Measurements from ENCODE around the gene ARL5C. TPM values are rescaled to one million over a fixed set of nuclear protein-coding genes. Genes with fewer than 3 reads are reported as not detected.
"Not testable (repeated sequence)": the region's sequence is repeated elsewhere in the genome, so short reads cannot be mapped to it uniquely, and the experiment has no call there.

The ARL5C gene
- total and polyA plus RNA-seq, 4 experiments from 2014 or later = not detected

DNA sequence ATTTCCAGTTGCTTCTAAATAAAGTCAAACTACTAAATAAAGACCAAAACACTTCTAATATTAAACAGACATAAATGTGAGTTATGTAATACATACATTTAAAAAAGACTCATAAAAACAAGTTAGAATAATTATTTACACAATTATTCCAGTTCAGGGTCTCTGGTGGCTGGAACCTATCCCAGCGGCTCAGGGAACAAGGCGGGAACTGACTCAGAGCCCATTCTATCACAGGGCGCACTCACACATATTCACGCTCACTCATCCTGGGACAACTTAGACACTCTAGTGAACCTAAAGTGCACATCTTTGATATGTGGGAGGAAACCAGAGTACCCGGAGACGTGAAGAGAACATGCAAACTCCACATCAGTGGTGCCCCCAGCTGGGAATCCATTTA lies 39.5 kb downstream of the ARL5C start:
- no peaks in the 10 kb centered on the region for H3K27me3 Mint-ChIP-seq
- H3K27me3 ChIP-seq (ENCODE audit: insufficient read depth, low read length) = no peaks in the 10 kb centered on the region
- H3K4me3 Mint-ChIP-seq = no peak overlapping the region
- H3K4me1 ChIP-seq (ENCODE audit: insufficient read depth, low read length) = no peaks in the 10 kb centered on the region
- POLR2A ChIA-PET (ENCODE audit: partially characterized antibody) = no interaction called here
- H3K27ac Mint-ChIP-seq = no peak overlapping the region
- H3K4me3 ChIP-seq (ENCODE audit: low read length in 2 of 2) = no peak overlapping the region
- H3K9me3 Mint-ChIP-seq = no peaks in the 10 kb centered on the region
- H3K27ac ChIP-seq (ENCODE audit: low read depth, low read length) = no peak overlapping the region
- H3K36me3 Mint-ChIP-seq = no peaks in the 10 kb centered on the region
- intact Hi-C loops (cut with micrococcal nuclease) = no loop called here
- no peak for DNase-seq
- CTCF ChIA-PET (ENCODE audit: partially characterized antibody) = no interaction called here
- peaks cover 0 to 4% (median 0%) of the 10 kb centered on the region in 4 donors for H3K4me1 Mint-ChIP-seq
- H3K9me3 ChIP-seq (ENCODE audit: control insufficient read depth in 1 of 2, low read length in 2 of 2) = no peaks in the 10 kb centered on the region
- H3K36me3 ChIP-seq (ENCODE audit: insufficient read depth, low read length) = no peaks in the 10 kb centered on the region

- no peaks in the 10 kb centered on the region for H3K36me3 Mint-ChIP-seq
- POLR2A ChIA-PET (ENCODE audit: partially characterized antibody) = no interaction called here
These were observed 40.7 kb downstream of the ARL5C start for GRCh38 chr17:39125143-39125875.

DNA sequence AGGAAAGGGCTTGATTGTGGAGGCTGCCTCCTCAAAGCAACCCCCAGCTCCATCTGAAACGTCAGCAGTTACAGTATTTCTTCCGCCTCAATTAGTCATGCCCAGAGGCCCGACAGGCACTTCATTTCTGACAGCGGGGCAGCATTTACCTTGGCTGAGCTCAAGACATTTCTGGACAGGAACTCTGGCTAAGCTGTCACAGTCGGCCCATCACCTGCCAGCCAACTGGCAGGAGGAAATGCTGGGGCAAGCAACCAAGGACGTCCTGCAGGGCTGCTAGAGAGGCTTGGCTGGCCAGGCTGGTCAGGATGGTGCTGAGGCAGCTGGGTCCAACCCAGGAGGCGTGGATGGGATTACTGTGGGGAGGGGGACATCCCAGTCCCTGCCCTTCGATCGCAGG lies 42.3 kb downstream of the ARL5C start:
- CTCF ChIA-PET (ENCODE audit: partially characterized antibody) = interaction anchor here (1.0 to 1.6 kb wide), 2 partner anchors 29 to 31 kb away, joined by 3 to 8 read pairs; partner anchors contain the start of gene PLXDC1
- H3K4me1 Mint-ChIP-seq = peaks cover 0 to 4% (median under 1%) of the 10 kb centered on the region in 4 donors

More at GRCh38 chr17:39125143-39125875, 40.7 kb downstream of the ARL5C start:
- Histone ChIP-seq H3K27me3 (ENCODE audit: insufficient read depth, low read length) (no peaks in the 10 kb centered on the region), H3K9me3 (ENCODE audit: control insufficient read depth in 1 of 2, low read length in 2 of 2) (no peaks in the 10 kb centered on the region), H3K27ac (ENCODE audit: low read depth, low read length) (no peak overlapping the region), H3K4me3 (ENCODE audit: low read length in 2 of 2) (no peak overlapping the region), H3K36me3 (ENCODE audit: insufficient read depth, low read length) (no peaks in the 10 kb centered on the region), H3K4me1 (ENCODE audit: insufficient read depth, low read length) (no peaks in the 10 kb centered on the region)
- Mint-ChIP-seq H3K27ac (peak overlapping the region in 3 of 7 donors; percentile 7 to 34 (median 13)), H3K4me1 (peaks cover 0 to 4% (median 0%) of the 10 kb centered on the region in 4 donors), H3K4me3 (no peak overlapping the region), H3K27me3 (no peaks in the 10 kb centered on the region), H3K9me3 (no peaks in the 10 kb centered on the region)
- CTCF ChIA-PET (ENCODE audit: partially characterized antibody) = interaction anchor here (1.0 kb wide), 1 partner anchor 143 kb away, joined by 3 read pairs; no protein-coding TSS in a partner anchor
- intact Hi-C loops (cut with micrococcal nuclease) = no loop called here
- no peak for DNase-seq

DNA sequence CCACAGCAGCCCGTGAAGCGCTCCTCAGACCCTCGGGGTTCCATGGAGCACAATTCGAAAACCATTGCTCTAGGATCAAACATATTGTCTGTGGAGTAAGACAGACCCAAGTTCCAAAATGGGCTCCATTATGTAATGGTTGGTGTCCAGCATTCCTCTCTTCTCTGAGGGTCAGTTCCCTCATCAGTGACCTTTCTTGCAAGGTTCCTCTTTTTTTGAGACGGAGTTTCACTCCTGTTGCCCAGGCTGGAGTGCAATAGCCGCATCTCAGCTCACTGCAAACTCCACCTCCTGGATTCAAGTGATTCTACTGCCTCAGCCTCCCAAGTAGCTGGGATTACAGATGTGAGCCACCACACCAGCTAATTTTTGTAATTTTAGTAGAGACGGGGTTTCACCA lies 43.0 kb downstream of the ARL5C start:
- Histone ChIP-seq H3K4me3 (ENCODE audit: low read length in 2 of 2) (no peak overlapping the region), H3K4me1 (ENCODE audit: insufficient read depth, low read length) (no peaks in the 10 kb centered on the region), H3K27ac (ENCODE audit: low read depth, low read length) (no peak overlapping the region), H3K9me3 (ENCODE audit: control insufficient read depth in 1 of 2, low read length in 2 of 2) (no peaks in the 10 kb centered on the region), H3K27me3 (ENCODE audit: insufficient read depth, low read length) (no peaks in the 10 kb centered on the region), H3K36me3 (ENCODE audit: insufficient read depth, low read length) (no peaks in the 10 kb centered on the region)
- no peak overlapping the region for H3K27ac Mint-ChIP-seq
- peaks cover 0 to 4% (median 1%) of the 10 kb centered on the region in 4 donors for H3K4me1 Mint-ChIP-seq
- no peak for DNase-seq
- H3K9me3 Mint-ChIP-seq = no peaks in the 10 kb centered on the region
- CTCF ChIA-PET (ENCODE audit: partially characterized antibody) = interaction anchor here (1.0 kb wide), 1 partner anchor 30 kb away, joined by 3 read pairs; no protein-coding TSS in a partner anchor
- no peak overlapping the region for H3K4me3 Mint-ChIP-seq
- no peaks in the 10 kb centered on the region for H3K36me3 Mint-ChIP-seq
- POLR2A ChIA-PET (ENCODE audit: partially characterized antibody) = no interaction called here
- H3K27me3 Mint-ChIP-seq = no peaks in the 10 kb centered on the region
- intact Hi-C loops (cut with micrococcal nuclease) = no loop called here

More for the DNA sequence above, 42.3 kb downstream of the ARL5C start:
- Histone ChIP-seq H3K27ac (ENCODE audit: low read depth, low read length) (no peak overlapping the region), H3K27me3 (ENCODE audit: insufficient read depth, low read length) (no peaks in the 10 kb centered on the region), H3K9me3 (ENCODE audit: control insufficient read depth in 1 of 2, low read length in 2 of 2) (no peaks in the 10 kb centered on the region), H3K4me3 (ENCODE audit: low read length in 2 of 2) (no peak overlapping the region), H3K36me3 (ENCODE audit: insufficient read depth, low read length) (no peaks in the 10 kb centered on the region), H3K4me1 (ENCODE audit: insufficient read depth, low read length) (no peaks in the 10 kb centered on the region)
- Mint-ChIP-seq H3K27me3 (no peaks in the 10 kb centered on the region), H3K36me3 (no peaks in the 10 kb centered on the region), H3K27ac (no peak overlapping the region), H3K9me3 (no peaks in the 10 kb centered on the region), H3K4me3 (no peak overlapping the region)
- intact Hi-C loops (cut with micrococcal nuclease) = no loop called here
- POLR2A ChIA-PET (ENCODE audit: partially characterized antibody) = no interaction called here
- DNase-seq = no peak

- H3K36me3 Mint-ChIP-seq; POLR2A ChIA-PET (ENCODE audit: partially characterized antibody); H3K27me3 Mint-ChIP-seq; H3K36me3 ChIP-seq (ENCODE audit: insufficient read depth, low read length); H3K4me3 ChIP-seq (ENCODE audit: low read length in 2 of 2); DNase-seq; H3K4me3 Mint-ChIP-seq; H3K9me3 Mint-ChIP-seq; intact Hi-C loops (cut with micrococcal nuclease); H3K27me3 ChIP-seq (ENCODE audit: insufficient read depth, low read length); H3K9me3 ChIP-seq (ENCODE audit: control insufficient read depth in 1 of 2, low read length in 2 of 2); H3K4me1 ChIP-seq (ENCODE audit: insufficient read depth, low read length); H3K27ac ChIP-seq (ENCODE audit: low read depth, low read length); H3K4me1 Mint-ChIP-seq: not testable (repeated sequence)
- H3K27ac Mint-ChIP-seq = peak overlapping the region in 1 of 7 donors; percentile 42
- CTCF ChIA-PET (ENCODE audit: partially characterized antibody) = interaction anchor here (0.7 kb wide), 1 partner anchor 23 kb away, joined by 4 read pairs; no protein-coding TSS in a partner anchor
These were observed 44.0 kb downstream of the ARL5C start for GRCh38 chr17:39121919-39122318.

GRCh38 chr17:39118674-39119419 lies 47.1 kb downstream of the ARL5C start:
- no peaks in the 10 kb centered on the region for H3K4me1 ChIP-seq (ENCODE audit: insufficient read depth, low read length)
- H3K36me3 ChIP-seq (ENCODE audit: insufficient read depth, low read length) = no peaks in the 10 kb centered on the region
- no peaks in the 10 kb centered on the region for H3K9me3 ChIP-seq (ENCODE audit: control insufficient read depth in 1 of 2, low read length in 2 of 2)
- Mint-ChIP-seq H3K27me3 (no peaks in the 10 kb centered on the region), H3K36me3 (no peaks in the 10 kb centered on the region), H3K4me3 (no peak overlapping the region), H3K4me1 (peaks cover 0 to 3% (median 0%) of the 10 kb centered on the region in 4 donors), H3K9me3 (no peaks in the 10 kb centered on the region), H3K27ac (peak overlapping the region in 1 of 7 donors; percentile 29)
- no peaks in the 10 kb centered on the region for H3K27me3 ChIP-seq (ENCODE audit: insufficient read depth, low read length)
- CTCF ChIA-PET (ENCODE audit: partially characterized antibody) = interaction anchor here (0.6 to 1.1 kb wide), 3 partner anchors 13 to 46 kb away, joined by 3 read pairs; no protein-coding TSS in a partner anchor
- intact Hi-C loops (cut with micrococcal nuclease) = no loop called here
- H3K4me3 ChIP-seq (ENCODE audit: low read length in 2 of 2) = no peak overlapping the region
- H3K27ac ChIP-seq (ENCODE audit: low read depth, low read length) = no peak overlapping the region
- no peak for DNase-seq
- POLR2A ChIA-PET (ENCODE audit: partially characterized antibody) = no interaction called here

- Mint-ChIP-seq H3K27ac (no peak overlapping the region), H3K36me3 (no peaks in the 10 kb centered on the region), H3K27me3 (no peaks in the 10 kb centered on the region), H3K4me3 (no peak overlapping the region), H3K9me3 (no peaks in the 10 kb centered on the region), H3K4me1 (peaks cover 0 to 3% (median 0%) of the 10 kb centered on the region in 4 donors)
- ChIA-PET POLR2A (ENCODE audit: partially characterized antibody) (no interaction called here), CTCF (ENCODE audit: partially characterized antibody) (interaction anchor here (1.3 kb wide), 1 partner anchor 35 kb away, joined by 3 read pairs; the partner anchor contains the start of gene PLXDC1)
- no peak for DNase-seq
- Histone ChIP-seq H3K36me3 (ENCODE audit: insufficient read depth, low read length) (no peaks in the 10 kb centered on the region), H3K4me1 (ENCODE audit: insufficient read depth, low read length) (no peaks in the 10 kb centered on the region), H3K4me3 (ENCODE audit: low read length in 2 of 2) (no peak overlapping the region), H3K27me3 (ENCODE audit: insufficient read depth, low read length) (no peaks in the 10 kb centered on the region), H3K9me3 (ENCODE audit: control insufficient read depth in 1 of 2, low read length in 2 of 2) (no peaks in the 10 kb centered on the region), H3K27ac (ENCODE audit: low read depth, low read length) (no peak overlapping the region)
- intact Hi-C loops (cut with micrococcal nuclease) = no loop called here
These were observed 49.7 kb downstream of the ARL5C start for GRCh38 chr17:39116224-39116623.

Measured in CD4-positive, alpha-beta memory T cell (primary cell).